Spleen (tissue), 11 donors: ENCODE measurements around the gene RPUSD4. TPM values are rescaled to one million over a fixed set of nuclear protein-coding genes. Genes with fewer than 3 reads are reported as not detected.

Experiments
- DNase-seq: peaks from one replicate; pipeline ENCODE4 v3.0.0-alpha.2; 2020
- H3K27ac ChIP-seq, 8 donors: fragments of 200-600 bp; sonication (generic) in 7 of 8; 1 replicate in 4 of 8; 2 replicates in 4 of 8; pipeline versions ENCODE4 v1.5.0 to v1.8.0; 2016 to 2021; ENCODE audit warnings: inconsistent platforms in 4 of 8, mild to moderate bottlenecking in 4 of 8, moderate library complexity in 1 of 8
- H3K27me3 ChIP-seq, 7 donors: fragments of 200-600 bp; sonication (generic) in 6 of 7; replicated peaks in 1 of 7; 1 replicate in 4 of 7; 2 replicates in 3 of 7; pipeline versions ENCODE4 v1.5.0 to v1.8.0; 2016 to 2021; ENCODE audit warnings: inconsistent platforms in 3 of 7, mild to moderate bottlenecking in 1 of 7
- H3K36me3 ChIP-seq, 6 donors: fragments of 200-600 bp; sonication (generic) in 5 of 6; 1 replicate in 4 of 6; 2 replicates in 2 of 6; pipeline versions ENCODE4 v1.5.0 to v1.8.0; 2016 to 2021; ENCODE audit warnings: inconsistent platforms in 2 of 6
- H3K4me1 ChIP-seq, 6 donors: fragments of 200-600 bp; sonication (generic) in 5 of 6; 1 replicate in 3 of 6; 2 replicates in 3 of 6; pipeline versions ENCODE4 v1.5.0 to v1.8.0; 2016 to 2021; ENCODE audit warnings: inconsistent platforms in 3 of 6
- H3K4me3 ChIP-seq, 8 donors: fragments of 200-600 bp; sonication (generic) in 7 of 8; 1 replicate in 4 of 8; 2 replicates in 4 of 8; pipeline versions ENCODE4 v1.5.0 to v1.8.0; 2016 to 2021; ENCODE audit warnings: inconsistent platforms in 4 of 8, mild to moderate bottlenecking in 4 of 8, moderate library complexity in 2 of 8
- H3K9me3 ChIP-seq, 8 donors: fragments of 200-600 bp; sonication (generic) in 7 of 8; 1 replicate in 4 of 8; 2 replicates in 4 of 8; pipeline versions ENCODE4 v1.5.0 to v1.8.0; 2016 to 2021; ENCODE audit warnings: inconsistent platforms in 4 of 8
- POLR2A ChIP-seq, 3 donors: fragments of 450-650 bp; IDR thresholded peaks; one replicate each; pipeline ENCODE4 v1.5.1; 2017; ENCODE audit warnings: antibody characterized with exemption in 3 of 3, mild to moderate bottlenecking in 1 of 3
- POLR2AphosphoS5 ChIP-seq, 3 donors: sonication (generic); formaldehyde crosslinking; IDR thresholded peaks; one replicate each; pipeline ENCODE4 v1.5.1; 2017; ENCODE audit warnings: antibody characterized with exemption in 3 of 3
- WGBS, 5 donors: extraction: QIAGEN DNeasy Blood & Tissue Kit in 3 of 5; methylation state at CpG; one replicate each; pipeline versions ENCODE4 v1.1.5 to v1.1.7; 2013 to 2018; 5-methylcytosine and 5-hydroxymethylcytosine counted together
- intact Hi-C: fragments of 100-400 bp; cut with DNase I; formaldehyde crosslinking; loops from one replicate; pipeline ENCODE4 v1.15.0; 2023; ENCODE audit warnings: low total_unique reads
- polyA plus RNA-seq, 3 donors: library from polyadenylated mRNA; stranded (reverse); fragments of 200-250 nt; gene quantifications; one replicate each; pipeline ENCODE4 v1.2.1, GENCODE V29; 2013
- total RNA-seq, 7 donors: library from RNA; depleted of rRNA in 3 of 7; stranded (reverse); fragments of >200 nt in 3 of 7; fragmentation: NEBNext Ultra II Directional in 4 of 7; extraction: Animal tissue kit (Norgen Biotek cat#: 25700) in 4 of 7; gene quantifications; one replicate each; pipeline versions ENCODE4 v1.1.0 to v1.2.1, GENCODE V29; 2016 to 2021
- TF ChIP-seq, protein P1 (sequence below), 11 experiments: fragments of 200-600 bp in 7 of 11; fragments of 450-650 bp in 4 of 11; sonication (generic) in 4 of 11; IDR thresholded peaks in 8 of 11; conservative IDR thresholded peaks in 3 of 11; 1 replicate in 7 of 11; 2 replicates in 4 of 11; pipeline versions ENCODE4 v1.4.0 to v1.8.0; 2016 to 2021; ENCODE audit warnings: antibody characterized with exemption in 11 of 11, inconsistent platforms in 4 of 11, mild to moderate bottlenecking in 1 of 11
- donor health status: healthy with polysubstance abuse.
- donor health status: DM: no; HTN: no; CAD: no; lungs with moderate emphysema.
- donor health status: DM: no; HTN: no; CAD: no.
- donor health status: Bipolar disorder and iron deficiency.
- donor health status: healthy.
- donor health status: DM: no; HTN: no; CAD: no.
- donor health status: DM: yes; HTN: yes; CAD: no.

RPUSD4 gene
- total and polyA plus RNA-seq, 10 donors = 14.5 to 26.7 (median 21.7) TPM

DNA sequence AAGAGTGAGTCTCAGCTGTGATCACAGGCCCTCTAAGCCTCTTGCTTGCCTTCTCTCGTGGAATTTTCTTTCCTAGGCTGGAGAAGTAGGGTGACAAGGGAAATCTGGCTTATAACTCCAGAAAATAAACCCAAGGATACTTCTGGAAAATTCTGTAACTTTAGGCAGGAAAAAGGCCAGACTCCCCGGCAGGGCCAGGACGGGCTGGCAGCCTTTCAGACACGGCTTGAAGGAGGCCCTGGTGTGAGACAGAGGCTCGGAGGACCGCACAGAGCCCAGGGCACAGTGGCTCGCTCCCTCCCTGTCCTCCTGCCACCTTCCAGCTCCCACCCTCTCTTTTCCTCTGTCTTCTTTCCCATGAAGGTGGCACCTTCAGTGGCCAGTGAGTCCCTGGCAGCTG lies 19.1 kb downstream of the RPUSD4 start:
- Histone ChIP-seq H3K27me3 (no peaks in the 10 kb centered on the region), H3K4me1 (peaks cover 0 to 12% (median 2%) of the 10 kb centered on the region in 6 donors), H3K27ac (no peak overlapping the region), H3K9me3 (peaks cover 0 to 7% (median 5%) of the 10 kb centered on the region in 8 donors), H3K4me3 (no peak overlapping the region), H3K36me3 (peaks cover 0 to 85% (median 35%) of the 10 kb centered on the region in 6 donors)
- no peak for DNase-seq
- no peak for TF ChIP-seq POLR2AphosphoS5 (IDR thresholded peaks at IDR 0.05)
- TF ChIP-seq, protein P1, sequence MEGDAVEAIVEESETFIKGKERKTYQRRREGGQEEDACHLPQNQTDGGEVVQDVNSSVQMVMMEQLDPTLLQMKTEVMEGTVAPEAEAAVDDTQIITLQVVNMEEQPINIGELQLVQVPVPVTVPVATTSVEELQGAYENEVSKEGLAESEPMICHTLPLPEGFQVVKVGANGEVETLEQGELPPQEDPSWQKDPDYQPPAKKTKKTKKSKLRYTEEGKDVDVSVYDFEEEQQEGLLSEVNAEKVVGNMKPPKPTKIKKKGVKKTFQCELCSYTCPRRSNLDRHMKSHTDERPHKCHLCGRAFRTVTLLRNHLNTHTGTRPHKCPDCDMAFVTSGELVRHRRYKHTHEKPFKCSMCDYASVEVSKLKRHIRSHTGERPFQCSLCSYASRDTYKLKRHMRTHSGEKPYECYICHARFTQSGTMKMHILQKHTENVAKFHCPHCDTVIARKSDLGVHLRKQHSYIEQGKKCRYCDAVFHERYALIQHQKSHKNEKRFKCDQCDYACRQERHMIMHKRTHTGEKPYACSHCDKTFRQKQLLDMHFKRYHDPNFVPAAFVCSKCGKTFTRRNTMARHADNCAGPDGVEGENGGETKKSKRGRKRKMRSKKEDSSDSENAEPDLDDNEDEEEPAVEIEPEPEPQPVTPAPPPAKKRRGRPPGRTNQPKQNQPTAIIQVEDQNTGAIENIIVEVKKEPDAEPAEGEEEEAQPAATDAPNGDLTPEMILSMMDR (IDR thresholded peaks at IDR 0.05 in 8 of 11, conservative IDR thresholded peaks at IDR 0.05 in 3 of 11) = no peak
- TF ChIP-seq POLR2A (IDR thresholded peaks at IDR 0.05) = no peak
- intact Hi-C loops = loop anchor here (2.0 kb wide), 1 partner anchor 270 kb away; no protein-coding TSS in a partner anchor
- WGBS, 5 donors = 86 to 97% (median 94%) methylated on average over 7 of the region's 7 CpGs

DNA sequence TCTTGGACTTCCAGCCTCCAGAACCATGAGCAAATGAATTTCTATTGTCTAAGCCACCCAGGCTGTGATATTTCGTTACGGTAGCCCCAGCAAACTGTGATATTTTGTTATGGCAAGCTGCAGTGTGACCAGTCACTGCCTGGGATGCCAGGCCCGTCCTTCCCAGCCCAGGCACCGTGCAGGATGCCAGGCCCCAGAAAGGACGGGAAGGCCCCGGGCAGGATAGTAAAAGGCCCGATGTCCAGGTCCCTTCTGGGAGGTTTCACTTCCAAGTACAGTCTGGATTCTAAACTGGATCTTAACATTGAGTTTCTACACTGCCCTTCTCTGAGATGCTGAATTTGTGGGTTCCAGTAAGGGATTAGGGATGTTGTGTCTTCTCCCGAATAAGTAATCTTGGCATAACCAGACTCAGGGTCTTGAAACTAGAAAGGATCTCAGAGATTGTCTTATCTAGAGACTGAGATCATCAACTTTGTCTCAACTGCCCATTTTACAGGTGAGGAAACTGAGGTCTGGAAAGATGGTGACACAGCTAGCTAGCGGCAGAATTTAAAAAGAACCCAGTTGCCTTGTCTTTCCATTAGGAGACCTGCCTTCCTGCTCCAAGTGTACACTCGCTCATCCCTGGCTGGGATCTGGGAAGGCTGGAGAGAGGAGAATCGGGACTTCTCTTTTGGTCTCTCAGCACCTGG lies 19.9 kb downstream of the RPUSD4 start:
- peaks cover 0 to 12% (median 2%) of the 10 kb centered on the region in 6 donors for H3K4me1 ChIP-seq
- peak; percentile 49 for DNase-seq
- no peak overlapping the region for H3K4me3 ChIP-seq
- no peaks in the 10 kb centered on the region for H3K27me3 ChIP-seq
- WGBS, 5 donors = 89 to 95% (median 93%) methylated on average over 11 of the region's 11 CpGs
- H3K36me3 ChIP-seq = peaks cover 0 to 81% (median 27%) of the 10 kb centered on the region in 6 donors
- intact Hi-C loops = loop anchor here (2.0 kb wide), 1 partner anchor 269 kb away; no protein-coding TSS in a partner anchor
- no peaks in the 10 kb centered on the region for H3K9me3 ChIP-seq
- TF ChIP-seq POLR2AphosphoS5 (IDR thresholded peaks at IDR 0.05) (no peak), POLR2A (IDR thresholded peaks at IDR 0.05) (no peak)
- TF ChIP-seq, protein P1 (IDR thresholded peaks at IDR 0.05 in 8 of 11, conservative IDR thresholded peaks at IDR 0.05 in 3 of 11) = no peak
- no peak overlapping the region for H3K27ac ChIP-seq

DNA sequence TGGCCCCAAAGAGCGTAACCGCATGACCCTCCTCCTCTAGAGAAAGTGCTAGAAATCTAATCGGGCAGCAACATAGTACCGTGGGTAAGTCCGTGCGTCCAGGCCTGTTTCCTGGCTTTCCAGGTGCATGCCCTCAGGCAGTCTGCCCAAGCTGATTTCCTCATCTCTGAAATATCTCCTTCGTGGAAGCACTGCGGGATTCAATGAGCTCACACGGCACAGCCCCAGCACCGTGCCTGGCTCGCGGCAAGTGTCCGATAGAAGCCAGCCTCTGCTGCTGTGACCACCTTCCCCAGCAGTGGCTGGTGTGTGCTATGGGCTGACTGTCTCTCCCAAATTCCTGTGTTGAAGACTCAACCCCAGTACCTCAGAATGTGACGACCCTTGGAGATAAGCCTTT lies 20.7 kb downstream of the RPUSD4 start:
- 86 to 97% (median 95%) methylated on average over 14 of the region's 14 CpGs for WGBS, 5 donors
- TF ChIP-seq POLR2A (IDR thresholded peaks at IDR 0.05) (no peak), POLR2AphosphoS5 (IDR thresholded peaks at IDR 0.05) (no peak)
- TF ChIP-seq, protein P1 (IDR thresholded peaks at IDR 0.05 in 8 of 11, conservative IDR thresholded peaks at IDR 0.05 in 3 of 11) = no peak
- intact Hi-C loops = no loop called here
- Histone ChIP-seq H3K27me3 (no peaks in the 10 kb centered on the region), H3K36me3 (peaks cover 0 to 81% (median 24%) of the 10 kb centered on the region in 6 donors), H3K4me3 (no peak overlapping the region), H3K9me3 (no peaks in the 10 kb centered on the region), H3K27ac (no peak overlapping the region), H3K4me1 (peaks cover 0 to 12% (median 2%) of the 10 kb centered on the region in 6 donors)
- no peak for DNase-seq
